ENCODE measurements around the gene MRPL42.

MRPL42 gene

DNA sequence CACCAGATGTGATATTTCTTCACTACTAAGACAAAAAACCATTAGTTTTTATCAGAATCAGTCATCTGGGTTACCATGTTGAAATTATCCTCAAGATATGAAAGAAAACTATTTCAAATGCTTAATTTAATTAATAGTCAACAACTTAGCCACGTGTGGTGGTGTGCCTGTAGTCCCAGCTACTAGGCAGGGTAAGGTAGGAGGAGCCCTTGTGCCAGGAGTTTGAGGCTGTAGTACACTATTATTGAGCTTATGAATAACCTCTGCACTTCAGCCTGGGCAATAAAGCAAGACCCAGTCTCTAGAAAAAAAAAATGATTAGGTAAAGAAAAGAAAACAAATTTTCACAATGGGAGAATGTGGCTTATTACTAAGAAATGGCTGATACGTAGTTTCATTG is 33.4 kb downstream of the MRPL42 start:
- no peak for DNase-seq

DNA sequence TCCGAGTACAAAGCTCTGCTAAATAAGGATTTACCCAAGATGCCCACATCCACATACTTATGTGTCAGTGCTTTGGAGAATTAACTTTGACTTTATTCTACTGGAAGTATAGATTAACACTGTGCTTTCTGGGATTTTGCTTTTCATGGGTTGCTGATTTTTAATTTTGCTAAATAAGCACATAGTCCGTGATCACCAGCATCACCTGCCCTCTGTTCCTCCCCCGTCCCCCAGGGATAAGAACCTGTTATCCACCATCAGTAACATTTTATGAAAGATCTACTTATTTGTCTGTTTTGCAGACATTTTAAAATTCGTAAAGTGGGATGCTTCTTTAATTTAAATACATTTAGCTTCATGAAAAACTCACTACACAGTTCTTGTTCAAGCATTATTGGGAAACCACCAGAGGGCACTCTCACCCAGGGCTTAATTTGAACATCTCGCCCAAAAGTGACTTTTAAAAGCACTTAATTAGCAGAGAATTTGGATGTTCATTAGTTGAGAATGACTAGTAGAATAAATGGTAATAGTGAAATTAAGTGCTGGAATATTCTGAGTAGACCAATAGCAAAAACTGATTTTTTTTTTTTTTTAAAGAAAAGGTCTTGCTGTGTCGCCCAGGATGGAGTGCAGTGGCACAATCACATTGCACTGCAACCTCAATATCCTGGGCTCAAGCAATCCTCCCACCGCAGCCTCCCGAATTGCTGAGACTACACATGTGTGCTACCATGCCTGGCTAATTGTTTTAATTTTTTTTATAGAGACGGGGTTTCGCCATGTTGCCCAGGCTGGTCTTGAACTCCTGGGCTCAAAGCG is 35.7 kb downstream of the MRPL42 start:
- DNase-seq: peak; percentile 51

DNA sequence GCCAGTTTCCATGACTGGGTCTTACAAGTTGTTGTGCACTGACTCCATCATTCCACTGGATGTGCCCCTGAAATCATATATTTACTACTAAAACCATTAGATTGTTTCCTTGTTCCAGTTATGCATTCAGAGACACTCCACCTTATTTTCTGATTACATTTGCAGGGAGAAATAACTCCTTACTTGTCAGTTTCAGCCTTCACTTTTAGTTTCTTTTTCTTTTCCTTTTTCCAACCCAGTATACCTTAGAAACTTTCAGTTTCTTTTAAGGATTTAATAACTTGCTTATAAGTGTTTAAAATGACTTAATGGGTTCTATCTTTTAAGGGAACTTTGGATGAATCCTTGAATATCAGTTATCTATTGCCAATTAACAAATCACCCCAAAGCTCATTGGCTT is 39.9 kb downstream of the MRPL42 start:
- no peak for DNase-seq

DNA sequence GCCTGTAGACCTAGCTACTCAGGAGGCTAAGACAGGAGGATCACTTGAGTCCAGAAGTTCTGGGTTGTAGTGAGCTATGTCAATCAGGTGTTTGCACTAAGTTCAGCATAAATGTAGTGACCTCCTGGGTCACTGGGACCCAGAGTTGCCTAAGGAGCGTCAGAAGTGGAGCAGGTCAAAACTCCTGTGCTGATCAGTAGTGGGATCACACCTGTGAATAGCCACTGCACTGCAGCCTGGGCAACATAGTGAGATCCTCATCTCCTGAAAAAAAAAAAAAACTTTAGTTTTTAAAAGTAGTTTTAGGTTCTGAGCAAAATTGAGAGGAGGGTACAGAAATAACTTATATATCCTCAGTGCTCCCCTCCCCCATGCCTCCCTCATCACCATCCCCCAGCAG is 42.2 kb downstream of the MRPL42 start:
- DNase-seq: no peak

DNA sequence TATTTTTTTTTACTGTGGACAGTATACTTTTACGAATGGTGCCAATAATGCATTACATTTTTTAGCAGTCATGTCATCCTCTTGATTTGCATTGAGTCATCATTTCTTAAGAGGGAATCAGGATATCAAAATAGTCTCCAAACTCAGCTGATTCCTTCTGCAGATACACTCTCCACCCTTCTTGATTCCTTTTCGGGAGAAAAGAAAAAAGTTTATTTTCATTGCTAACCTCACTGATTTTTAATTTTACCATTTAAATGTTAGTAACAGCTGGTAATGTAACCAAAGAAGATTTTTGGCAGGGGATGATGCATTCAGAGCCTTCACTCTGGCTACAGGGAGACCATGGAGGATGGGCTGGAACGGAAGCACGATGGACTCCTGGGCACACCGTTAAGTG is 47.5 kb downstream of the MRPL42 start:
- DNase-seq: peak; percentile 79

DNA sequence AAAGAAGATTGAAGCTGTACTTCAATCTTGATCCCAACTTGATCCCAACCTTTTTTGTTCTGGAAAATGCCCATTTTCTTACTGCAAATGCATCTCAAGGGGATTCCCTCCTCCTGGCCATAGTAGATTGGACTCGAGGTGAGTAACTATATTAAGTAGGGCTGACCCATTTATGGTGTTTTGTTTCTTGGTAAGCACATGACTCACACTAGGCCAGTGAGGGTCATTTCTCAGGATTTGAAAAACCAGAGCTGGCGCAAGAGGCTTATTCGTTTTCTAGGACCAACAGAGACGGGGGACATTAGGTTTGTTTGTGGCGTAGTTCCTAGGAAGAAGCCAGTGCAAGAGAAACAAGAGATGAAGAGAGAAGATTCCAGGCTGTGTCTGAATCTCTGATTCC is 51.4 kb downstream of the MRPL42 start:
- DNase-seq: peak; percentile 34

DNA sequence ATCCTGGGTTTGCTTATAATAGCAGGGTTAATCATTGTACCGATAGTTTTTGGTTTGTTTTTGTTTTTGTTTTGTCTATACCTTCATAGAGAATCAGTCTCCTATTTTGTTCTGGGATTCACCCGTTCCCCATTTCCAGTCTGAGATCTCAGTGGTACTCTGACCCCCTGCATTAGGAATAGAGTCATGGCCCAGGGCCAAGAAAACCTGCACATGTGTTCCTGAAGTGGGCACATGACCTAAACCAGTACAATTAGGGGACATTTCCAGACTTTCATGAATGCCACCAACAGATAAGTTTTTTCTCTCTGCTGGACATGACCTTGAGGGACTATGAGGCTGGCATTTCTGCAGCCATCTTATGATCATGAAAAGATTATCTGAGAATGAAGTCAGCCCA is 52.5 kb downstream of the MRPL42 start:
- no peak for DNase-seq

DNA sequence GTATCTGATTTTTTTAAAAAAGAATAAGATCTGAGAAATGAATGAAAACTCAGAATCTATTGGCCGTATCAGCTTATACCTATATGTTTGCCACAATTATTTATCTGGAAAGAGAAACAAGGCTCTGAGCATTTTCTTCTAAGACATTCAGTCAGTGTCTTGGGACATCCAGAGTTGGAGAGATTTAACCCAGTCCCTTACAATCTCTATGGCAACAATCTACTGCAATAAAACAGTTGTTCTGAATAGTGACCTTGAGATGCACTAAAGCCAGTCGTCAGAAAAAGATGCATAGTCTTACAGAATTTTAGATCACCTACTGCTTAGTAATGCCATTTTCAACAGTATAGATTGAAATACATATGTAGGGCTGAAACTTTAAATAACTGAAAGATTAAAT is 53.1 kb downstream of the MRPL42 start:
- no peak for DNase-seq

DNA sequence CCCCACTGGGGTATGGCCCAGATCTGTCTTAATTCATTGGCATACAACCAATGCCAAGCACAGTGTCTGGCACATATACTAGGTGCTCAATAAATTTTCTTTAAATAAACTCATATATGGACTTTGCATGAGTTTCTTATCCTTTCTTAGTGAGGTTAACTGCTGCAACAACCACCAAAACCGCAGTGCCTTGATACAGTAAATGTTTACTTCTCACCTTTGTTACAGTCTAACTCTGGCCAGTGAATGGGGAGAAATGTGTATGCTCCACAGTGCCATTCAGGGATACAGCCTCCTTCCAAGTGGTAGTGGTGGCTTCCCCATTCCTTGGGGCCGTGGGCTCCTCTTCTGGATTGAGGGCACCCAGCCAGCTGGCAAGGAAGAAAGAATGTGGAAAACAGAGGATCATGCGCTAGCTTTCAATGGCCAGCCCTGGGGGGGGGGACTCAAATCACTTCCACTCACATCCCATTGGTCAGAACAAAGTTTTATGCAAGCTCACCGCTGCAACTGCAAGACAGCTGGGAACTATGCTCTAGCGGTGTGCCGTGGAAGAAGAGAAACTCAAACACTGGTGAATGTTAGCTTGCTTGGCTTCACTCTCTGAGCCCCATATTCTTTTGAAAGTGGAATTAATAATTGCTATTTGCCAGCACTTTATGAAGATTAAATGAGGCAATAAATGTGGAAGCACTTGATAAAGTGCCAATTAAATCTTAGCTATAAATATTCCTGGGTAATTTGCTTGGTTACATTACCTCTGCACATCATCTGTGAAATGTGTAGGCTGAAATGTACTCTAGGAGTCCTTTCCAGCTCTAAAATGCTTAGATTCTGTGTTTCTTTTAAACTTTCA is 54.1 kb downstream of the MRPL42 start:
- peak; percentile 36 for DNase-seq

DNA sequence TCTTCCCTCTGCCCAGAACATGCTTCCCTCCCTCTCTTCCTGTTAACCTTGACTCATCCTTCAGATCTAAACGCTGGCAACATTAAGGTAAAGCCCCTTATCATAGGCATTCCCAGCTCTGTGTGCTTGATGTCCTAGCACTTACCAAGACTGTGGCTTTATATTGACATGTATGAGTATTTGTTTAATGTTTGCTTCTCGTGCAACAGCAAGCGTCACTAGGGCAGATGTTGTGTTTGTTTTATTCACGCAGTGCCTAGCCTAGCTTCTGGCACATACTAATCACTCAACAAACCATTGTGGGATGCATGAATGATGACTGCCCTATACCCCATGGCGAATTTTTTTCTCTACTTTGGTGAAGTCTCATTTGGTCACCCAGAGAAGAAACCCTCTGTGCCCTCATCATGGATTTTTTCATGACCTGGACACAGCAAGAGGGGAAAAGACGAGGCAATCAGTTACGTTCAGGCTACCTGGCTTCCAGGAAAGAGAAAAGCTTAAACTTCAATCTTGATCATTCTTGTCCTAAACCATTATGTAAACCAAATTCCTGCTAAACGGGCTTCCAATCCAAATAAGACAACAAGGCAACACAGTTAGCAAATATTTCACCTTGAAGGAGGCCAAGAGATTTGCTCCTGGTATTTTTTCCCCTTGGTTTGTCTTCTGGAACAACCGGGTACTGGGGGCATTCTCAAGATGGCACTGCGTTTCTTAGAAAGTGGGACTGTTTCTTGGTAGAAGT is 57.2 kb downstream of the MRPL42 start:
- no peak for DNase-seq

DNA sequence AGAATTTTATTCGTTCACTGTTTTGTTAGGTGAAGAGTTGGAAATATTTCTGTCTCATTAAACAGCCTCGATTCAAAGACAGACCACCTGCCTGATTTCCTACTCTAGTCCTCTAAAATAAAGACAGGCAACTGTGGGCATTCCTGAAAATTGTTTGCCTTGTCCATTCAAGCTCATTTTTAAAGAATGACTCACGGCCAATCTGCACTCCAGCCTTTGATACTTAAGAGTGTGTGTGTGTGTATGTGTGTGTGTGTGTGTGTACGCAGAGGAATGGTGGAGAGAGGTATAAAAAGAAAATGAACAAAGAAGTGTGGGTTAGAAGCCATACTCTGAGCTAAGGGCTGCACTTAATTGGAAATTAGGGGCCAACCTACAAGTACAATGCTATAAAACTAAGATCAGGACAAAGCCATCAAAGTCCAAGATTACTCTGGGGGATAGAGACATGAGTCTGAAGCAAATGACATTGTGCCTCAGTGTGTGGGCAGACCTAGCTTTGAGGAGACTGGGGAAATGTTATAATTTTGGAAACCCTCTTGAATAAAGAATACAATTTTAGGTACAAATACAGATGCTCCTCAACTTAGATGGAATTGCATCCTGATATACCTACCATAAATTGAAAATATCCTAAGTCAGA is 59.6 kb downstream of the MRPL42 start:
- peak; percentile 92 for DNase-seq

DNA sequence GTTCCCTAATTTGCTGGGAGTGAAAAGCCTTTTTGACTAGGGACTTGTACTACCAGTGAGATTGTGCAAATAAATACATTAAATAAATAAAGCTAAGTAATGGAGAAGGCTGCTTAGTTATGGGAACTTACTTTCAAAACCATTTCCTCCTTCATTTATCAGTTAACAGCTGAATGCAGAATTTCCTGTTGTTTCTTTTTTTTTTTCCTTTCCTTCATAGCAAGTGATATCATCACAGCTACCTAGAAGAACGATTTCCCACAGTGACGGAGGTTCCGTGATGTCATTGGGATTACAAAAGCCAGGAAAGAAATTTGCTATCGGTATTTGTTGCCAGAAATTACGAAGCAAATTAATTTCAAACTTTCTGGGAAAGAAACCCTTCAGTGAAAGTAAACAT is 63.0 kb downstream of the MRPL42 start:
- DNase-seq: no peak

DNA sequence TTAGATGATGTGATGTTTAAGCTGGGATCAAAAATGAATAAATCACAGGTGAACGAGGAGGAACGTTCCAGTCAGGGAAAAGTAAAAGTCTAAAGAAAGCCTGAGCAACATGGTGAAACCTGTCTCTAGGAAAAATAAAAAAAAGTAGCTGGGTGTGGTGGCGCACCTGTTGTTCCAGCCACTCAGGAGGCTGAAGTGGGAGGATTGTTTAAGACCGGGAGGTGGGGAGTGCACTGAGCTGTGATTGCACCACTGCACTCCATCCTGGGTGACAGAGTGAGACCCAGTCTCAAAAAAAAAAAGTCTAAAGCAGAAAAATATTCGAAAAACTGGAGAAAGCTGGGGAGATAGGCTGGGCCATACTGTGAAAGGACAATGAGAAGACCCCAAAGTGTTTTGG is 66.0 kb downstream of the MRPL42 start:
- no peak for DNase-seq

DNA sequence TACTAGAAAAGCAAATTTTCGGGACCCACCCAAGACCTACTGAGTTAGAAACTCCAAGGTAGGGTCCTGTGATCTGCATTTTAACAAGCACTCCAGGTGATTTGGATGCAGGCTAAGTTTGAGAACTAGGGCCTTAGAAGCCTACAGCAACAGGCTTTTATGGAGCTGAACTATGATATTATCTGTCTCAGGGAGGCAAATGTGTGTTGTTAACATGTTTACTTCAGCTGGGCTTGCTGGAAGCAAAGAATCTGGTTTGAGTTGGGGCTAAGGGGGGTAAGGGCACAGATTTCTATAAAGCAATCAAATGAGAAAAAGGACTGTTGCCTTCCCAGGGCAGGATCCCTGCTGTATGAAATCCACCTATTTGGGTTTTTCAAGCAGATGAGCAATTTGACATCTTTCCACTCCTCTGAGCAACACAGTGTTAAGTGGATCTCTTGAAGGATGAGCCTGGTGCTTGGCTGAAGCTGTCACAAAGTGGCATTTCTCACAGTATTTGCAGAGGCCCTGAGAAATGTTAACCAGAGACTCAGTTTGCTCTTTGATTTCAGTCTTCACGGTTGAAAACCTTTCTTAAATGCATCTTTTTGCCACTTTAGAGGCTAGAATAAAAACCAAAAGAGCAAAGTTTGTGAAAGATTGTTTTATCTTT is 68.9 kb downstream of the MRPL42 start:
- DNase-seq: no peak

DNA sequence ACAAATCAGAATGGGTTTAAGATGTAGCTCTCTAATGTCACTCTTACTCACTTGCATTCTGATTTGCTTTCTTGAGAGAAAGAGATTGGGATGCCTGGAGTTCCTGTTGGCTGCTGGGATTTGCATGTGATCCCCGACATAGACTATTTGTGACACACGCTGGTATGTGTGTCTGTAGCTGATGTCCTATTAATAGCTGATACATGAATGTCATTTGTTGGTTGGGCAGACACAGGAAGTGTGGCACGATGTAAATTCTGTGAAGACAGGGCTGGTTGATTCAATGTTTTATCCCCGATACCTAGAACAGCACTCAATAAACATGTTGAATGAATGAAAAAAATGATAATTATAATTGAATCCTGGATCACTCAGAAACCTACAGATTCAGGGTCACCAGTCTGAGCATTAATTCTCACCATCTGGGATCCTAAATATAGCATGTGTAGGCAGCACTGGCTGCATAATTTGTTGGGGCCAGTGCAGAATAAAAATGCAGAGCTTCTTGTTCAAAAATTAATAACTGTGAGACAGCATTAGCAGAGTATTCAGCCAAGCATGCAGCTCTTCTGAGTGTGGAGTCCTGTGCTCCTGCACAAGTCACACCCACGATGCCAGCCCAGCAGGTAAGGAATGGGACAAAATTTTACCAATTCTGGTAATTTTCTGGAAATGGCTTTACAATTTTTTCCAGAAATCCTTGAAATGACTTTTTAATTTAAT is 69.6 kb downstream of the MRPL42 start:
- peak; percentile 36 for DNase-seq

DNA sequence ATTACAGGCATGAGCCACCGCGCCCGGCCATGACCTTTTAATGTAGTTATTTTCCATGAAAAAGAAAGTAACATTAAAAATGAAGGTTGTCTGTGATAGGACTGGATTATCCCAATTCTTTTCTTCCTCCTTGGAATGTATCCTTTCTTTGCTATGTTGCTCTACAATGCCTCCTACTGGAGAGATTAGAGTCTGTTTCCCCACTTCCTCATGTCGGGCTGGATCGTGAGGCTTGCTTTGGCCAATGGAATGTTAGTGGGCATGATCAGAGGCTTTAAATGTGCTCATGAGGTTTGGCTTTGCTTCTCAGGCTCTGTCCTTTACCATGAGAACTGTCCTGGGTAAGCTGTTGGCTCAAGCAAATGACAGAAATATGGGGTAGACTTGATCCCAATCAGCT is 70.5 kb downstream of the MRPL42 start:
- no peak for DNase-seq

DNA sequence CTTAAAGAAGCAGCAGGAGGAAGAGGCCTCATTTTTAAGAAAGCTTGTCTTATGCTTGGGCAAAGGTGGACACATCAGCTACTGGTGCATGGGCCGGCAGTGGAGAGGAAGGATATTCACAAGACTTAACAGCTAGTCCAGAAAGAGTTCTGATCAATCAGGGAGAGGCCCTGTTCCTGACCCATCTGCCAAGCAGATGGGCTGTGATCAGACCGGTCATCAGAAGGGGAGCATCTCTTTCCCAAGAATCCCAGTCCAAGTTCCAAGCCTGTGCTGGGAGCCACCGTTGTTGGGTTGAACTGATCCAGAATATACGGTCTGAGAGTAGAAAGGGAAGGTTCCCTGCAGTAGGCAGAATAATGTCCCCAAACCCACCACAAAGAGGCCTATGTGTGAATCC is 72.5 kb downstream of the MRPL42 start:
- no peak for DNase-seq

DNA sequence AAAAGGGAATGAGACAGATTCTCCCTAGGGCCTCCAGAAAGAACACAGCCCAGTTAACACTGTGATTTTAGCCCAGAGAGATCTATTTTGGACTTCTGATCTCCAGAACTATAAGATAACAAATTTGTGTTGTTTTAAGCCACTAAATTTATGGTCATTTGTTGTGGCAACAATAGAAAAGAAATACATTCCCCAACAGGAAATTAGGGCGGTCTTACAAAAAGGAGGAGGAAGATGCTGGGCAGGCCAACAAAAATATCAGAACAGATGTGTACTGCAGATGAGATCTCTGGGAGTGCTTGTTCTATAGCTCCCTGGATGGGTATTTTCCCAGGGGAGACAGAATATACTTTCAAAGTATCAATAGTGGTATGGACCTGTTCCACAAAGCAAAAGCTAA is 73.2 kb downstream of the MRPL42 start:
- no peak for DNase-seq

DNA sequence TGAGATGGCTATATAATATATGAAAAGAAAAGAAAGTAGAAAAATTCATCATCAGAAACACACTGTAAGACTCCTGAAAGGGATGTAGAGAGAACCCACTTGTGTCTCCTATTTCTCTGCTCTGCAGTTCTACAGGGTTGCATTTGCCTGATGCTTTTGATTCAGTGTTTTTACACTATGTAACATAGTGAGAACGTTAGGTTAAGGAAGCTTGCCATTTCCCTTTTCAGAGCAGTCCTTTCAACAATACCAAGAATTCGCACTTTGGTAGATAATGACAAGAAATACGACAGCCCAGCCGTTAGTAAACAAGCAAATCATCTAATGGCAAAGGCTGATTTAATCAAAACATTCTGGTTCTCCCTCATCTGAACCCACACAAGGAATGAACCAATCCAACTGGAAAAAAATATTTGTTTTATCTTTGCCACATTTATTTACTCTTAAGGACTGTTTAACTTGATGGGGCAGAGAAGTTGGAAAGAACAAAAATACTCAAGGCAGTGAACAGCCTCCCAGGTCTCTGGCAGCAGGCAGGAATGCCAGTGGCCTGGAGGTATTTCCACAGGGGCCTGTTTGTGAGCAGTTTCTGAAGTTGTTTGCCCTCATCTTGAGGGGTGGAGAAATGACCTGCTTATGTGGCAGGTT is 74.4 kb downstream of the MRPL42 start:
- DNase-seq: no peak

DNA sequence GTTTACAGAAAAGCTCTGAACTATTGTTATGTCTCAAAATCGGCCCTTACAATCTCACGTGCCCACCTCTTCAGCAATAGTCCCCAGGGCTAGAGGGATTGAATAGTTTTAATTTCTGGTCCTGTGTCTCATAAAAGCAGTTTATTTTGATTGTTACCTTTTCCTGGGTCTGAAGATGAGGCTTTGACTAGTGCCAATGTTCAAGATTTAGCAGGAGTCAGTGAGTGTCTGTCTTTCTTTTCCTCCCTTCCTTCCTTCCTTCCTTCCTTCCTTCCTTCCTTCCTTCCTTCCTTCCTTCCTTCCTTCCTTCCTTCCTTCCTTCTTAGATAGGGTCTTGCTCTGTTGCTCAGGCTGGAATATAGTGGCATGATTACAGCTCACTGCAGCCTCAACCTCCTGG is 80.5 kb downstream of the MRPL42 start:
- DNase-seq: no peak

DNA sequence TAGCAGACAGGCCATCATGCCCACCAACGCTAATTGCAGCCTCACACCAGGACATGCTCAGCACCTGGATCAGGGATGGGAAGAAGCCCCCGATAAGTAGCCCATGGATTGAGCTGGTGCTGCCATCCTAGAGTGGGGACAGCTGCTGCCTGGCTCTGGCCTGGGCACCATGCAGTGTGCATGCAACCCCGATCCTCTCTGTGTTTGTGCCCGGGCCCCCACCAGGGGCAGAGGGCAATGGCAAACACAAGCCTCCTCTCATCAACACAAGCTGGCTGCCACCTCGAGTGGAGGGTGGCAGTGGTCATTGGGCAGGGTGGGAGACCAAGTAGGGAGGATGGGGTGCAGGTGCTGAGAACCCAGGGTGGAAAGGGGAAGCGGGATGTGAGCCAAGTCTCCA is 81.9 kb downstream of the MRPL42 start:
- DNase-seq: no peak
